Measurements from ENCODE around the gene CYB5R3.

- TF ChIP-seq CTCF (IDR thresholded peaks at IDR 0.05) (no peak), ZFX (IDR thresholded peaks at IDR 0.05; ENCODE audit: borderline replicate concordance) (no peak)
These were observed 27.0 kb downstream of the CYB5R3 start for GRCh38 chr22:42622061-42622710.

Data from 22Rv1 (cell line).